ENCODE measurements around the gene PSMF1.

- TF ChIP-seq CEBPB (IDR thresholded peaks at IDR 0.05; ENCODE audit: low read depth) (no peak), SIN3A (IDR thresholded peaks at IDR 0.05; ENCODE audit: low read depth) (no peak), POLR2A (IDR thresholded peaks at IDR 0.05; ENCODE audit: borderline replicate concordance, extremely low read depth, insufficient read depth, insufficient read length) (no peak), CTCF (IDR thresholded peaks at IDR 0.05 in 2 of 3, conservative IDR thresholded peaks at IDR 0.05 in 1 of 3; ENCODE audit: borderline replicate concordance in 1 of 3, insufficient read depth in 1 of 3, low read depth in 2 of 3, low read length in 2 of 3) (no peak)
These were observed 26.2 kb downstream of the PSMF1 start for GRCh38 chr20:1144401-1145172.
